Measurements from ENCODE around the gene OTOP2. TPM values are rescaled to one million over a fixed set of nuclear protein-coding genes. Genes with fewer than 3 reads are reported as not detected.

Gene OTOP2, protein sequence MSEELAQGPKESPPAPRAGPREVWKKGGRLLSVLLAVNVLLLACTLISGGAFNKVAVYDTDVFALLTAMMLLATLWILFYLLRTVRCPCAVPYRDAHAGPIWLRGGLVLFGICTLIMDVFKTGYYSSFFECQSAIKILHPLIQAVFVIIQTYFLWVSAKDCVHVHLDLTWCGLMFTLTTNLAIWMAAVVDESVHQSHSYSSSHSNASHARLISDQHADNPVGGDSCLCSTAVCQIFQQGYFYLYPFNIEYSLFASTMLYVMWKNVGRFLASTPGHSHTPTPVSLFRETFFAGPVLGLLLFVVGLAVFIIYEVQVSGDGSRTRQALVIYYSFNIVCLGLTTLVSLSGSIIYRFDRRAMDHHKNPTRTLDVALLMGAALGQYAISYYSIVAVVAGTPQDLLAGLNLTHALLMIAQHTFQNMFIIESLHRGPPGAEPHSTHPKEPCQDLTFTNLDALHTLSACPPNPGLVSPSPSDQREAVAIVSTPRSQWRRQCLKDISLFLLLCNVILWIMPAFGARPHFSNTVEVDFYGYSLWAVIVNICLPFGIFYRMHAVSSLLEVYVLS
- 0.08 to 0.10 TPM in 2 of 5 replicates, not detected in the others for total RNA-seq (2022; extraction: Qiagen RNA extraction)

DNA sequence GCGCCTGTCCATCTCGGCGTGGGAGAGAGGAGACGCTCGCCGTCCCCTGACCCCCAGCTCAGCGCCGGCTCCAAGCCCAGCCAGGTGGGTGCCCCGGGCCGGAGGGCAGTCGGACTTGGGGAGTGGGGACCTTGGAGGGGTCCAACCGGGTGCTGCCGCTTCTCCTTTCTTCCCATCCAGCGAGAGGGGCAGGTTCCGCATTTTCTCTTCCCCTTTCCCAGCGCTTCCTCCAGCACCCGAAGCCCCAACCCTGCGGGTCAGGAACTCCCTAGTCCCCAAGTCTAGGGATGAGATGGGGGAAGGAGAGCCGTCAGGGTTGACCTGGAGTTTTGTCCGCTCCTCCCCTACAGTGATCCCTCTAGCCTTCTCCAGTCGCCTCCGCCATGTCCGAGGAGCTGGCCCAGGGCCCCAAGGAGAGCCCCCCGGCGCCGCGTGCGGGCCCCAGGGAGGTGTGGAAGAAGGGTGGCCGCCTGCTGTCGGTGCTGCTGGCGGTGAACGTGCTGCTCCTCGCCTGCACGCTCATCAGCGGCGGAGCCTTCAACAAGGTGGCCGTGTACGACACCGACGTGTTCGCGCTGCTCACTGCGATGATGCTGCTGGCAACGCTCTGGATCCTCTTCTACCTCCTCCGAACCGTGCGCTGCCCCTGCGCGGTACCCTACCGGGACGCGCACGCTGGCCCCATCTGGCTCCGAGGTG is at the start of gene OTOP2:
TSS of gene OTOP2 (plus strand) at position 24 of the 699 bp plus-strand sequence. CDS start at position 384, 360 bp downstream.

DNA sequence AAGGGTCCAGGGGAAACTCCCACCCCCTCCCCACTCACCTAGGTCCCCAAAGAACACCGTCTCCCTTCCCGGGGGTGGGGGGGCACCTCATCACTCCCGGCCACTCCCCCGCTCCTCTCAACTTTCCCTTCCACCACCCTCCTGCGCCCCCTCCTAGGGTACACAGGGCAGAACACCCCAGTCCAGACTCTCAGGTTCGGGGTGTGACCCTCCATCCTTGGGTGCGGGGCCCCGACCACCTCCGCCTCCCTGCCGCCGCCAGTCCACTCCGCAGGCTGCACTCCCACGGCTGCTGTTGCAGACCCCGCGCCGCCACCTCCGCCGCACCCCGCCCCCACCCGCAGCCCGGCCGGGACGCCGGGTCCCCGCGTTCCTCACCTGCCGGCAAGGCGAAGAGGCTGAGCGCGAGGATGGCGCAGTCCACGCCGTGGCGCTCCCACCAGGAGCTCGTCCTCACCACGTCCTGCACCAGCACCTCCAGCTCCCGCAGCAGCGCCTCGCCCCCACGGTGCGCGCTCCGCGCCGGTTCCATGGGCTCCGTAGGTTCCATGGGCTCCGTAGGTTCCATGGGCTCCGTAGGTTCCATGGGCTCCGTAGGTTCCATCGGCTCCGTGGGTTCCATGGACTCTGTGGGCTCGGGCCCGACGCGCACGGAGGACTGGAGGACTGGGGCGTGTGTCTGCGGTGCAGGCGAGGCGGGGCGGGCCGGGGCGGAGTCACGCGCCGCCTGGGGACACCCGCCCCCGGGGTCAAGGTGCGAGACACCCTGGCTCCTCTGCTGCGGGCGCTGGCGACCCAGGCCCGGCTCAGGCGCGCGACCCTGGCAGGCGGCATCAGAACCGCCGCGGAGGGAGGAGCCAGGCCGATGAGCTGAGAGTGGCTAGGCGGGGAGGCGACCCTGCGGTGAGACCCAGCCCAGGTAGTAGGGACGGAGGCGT is 30.8 kb upstream of the OTOP2 start, which contains the start of gene FADS6:
TSS of gene FADS6 (minus strand) at position 660 of the 938 bp plus-strand sequence. CDS start at position 622, 38 bp downstream.

DNA sequence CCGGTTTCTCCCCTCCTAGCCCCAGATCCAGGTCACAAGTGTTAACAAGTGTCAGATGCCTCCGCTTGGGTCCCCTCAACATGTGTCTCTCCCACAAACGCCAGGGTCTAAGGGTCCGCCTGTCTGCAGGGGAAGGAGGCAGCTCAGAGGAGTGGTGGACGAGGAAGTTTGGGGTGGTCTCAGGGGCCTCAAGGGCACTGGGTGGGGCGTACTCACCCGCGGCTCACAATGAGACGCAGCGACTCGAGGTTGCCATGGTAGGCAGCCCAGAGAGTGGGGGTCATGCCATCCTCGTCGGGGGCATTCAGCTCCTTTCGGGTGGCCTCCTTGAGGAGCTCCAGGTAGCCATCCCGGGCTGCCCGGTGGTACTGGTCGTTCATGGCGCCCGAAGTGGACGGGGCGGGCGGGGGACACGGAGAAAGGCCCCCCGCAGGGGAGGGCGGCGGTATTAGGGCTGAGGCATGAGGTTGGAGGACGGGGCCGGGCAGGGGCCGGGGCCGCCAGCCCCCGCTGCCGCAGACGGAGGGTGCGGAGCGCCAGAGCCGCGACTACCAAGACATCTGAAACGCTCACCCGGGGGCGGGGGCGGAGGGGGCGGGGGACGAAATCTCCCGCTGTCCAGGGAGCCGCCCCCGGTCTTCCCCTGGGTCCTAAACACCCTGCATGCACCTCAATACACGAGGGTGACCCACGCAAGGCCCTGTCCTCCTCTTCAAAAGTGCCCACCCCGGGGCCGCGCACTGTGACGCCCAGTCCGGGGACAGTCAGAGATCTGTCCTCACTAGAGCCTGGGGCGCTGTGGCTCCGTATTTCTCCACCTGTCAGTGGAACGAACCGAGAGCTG is 1.2 kb upstream of the OTOP2 start, which contains the start of gene USH1G:
TSS of gene USH1G (minus strand) at position 562 of the 844 bp plus-strand sequence. CDS start at position 380, 182 bp downstream.

DNA sequence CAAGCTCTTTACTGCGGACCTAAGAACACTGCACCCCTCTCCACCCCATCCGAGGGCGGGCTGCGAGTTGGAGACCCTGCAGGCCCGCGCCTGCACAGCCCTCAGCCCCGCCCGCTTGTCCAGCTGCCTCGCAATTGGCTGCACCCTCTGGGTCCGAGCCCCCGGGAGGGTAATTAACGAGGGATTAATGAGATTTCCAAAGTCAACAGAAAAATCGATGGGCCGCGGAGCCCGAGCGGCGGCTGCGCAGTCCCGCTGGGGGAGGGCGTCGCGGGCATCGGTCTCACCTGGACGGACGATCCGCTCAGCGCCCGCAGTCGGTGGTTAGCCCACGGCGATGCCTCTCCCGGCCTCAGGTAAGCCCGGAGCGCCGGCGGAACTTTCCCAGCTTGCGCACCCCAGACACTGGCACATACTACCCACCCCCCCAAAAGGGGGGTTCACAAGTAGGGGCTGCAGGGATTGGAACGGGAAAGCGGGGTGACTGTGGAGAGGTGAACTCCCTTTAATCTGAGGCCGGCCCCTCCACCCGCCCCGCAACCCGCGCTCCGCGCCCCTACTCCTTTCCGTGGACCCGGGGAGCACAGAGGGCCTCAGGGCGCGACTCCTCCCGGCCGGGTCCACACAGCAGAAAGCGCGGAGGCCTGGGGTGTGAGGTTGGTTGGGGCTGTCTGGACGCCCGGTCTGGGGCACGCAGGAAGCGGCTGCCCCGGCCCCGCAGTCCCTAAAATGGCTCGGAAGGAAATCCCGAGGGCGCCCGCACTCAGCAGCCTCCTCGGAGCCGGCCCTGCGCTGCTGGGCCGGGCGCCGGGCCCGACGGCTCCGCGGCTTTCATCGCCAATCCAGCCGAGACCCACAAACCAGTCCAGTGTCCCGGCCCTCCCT is 11.8 kb downstream of the OTOP2 start, which contains the start of gene OTOP3:
TSS of gene OTOP3 (plus strand) at position 314 of the 885 bp plus-strand sequence. CDS start at position 338, 24 bp downstream.

DNA sequence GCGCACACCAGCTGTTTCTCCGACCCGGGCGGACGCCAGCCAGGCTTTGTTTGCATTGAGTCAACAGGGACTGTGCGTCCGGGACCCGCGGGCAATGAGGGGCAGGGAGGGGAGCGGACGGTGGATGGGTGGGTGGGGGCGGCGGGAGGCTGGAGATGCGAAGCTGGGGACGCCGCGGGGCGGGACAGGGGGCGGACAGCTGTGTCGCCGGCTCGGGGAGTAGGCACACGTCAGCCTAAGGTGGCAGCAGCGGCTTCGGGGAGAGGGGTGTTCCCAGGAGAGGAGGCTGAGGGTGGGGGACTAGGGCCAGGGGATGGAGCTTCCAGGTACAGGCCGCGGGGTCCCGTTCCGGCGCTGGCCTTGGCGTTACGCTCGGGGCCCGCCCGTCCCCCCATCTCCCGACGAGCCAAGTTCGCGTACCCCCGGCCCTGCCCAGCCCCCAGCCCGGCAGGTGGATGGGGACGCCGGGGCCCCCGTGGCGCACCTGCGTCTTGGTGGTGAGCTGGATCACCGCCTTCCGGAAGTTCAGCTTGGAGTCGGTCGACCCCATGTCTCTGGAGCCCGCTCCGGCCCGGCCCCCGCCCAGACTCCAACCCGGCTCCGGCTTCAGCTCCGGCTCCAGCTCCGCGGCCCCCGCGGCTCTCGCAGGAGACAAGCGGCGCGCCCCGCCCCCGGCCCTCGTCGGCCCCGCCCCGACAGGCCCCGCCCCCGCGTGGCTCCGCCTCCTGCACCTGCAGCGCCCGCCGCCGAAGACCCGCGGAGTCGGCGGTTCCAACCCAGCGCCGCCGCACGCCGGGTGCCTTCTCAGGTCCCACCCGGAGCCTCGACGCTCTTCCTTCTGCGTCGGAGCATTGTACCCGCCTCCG is 48.3 kb downstream of the OTOP2 start, which contains the start of gene HID1:
TSS of gene HID1 (minus strand) at position 653 of the 866 bp plus-strand sequence. CDS start at position 550, 103 bp downstream.

Other genes starting within 250 kb of the OTOP2 start
- not detected in 5 replicates for gene CD300LF, start 211.3 kb upstream of the OTOP2 start, total RNA-seq (2022; extraction: Qiagen RNA extraction)
- 0.81 to 1.8 TPM (median 1.1 TPM) in 5 replicates for gene RAB37, start 187.0 kb upstream of the OTOP2 start, total RNA-seq (2022; extraction: Qiagen RNA extraction)
- 34.4 to 43.9 TPM (median 41.5 TPM) in 5 replicates for gene NHERF1, start 175.6 kb upstream of the OTOP2 start, total RNA-seq (2022; extraction: Qiagen RNA extraction)
- gene NAT9, start 147.9 kb upstream of the OTOP2 start, total RNA-seq (2022; extraction: Qiagen RNA extraction): 49.2 to 57.5 TPM (median 55.3 TPM) in 5 replicates
- 0.16 to 0.65 TPM (median 0.23 TPM) in 5 replicates for gene GRIN2C, start 64.4 kb upstream of the OTOP2 start, total RNA-seq (2022; extraction: Qiagen RNA extraction)
- gene FDXR, start 51.3 kb upstream of the OTOP2 start, total RNA-seq (2022; extraction: Qiagen RNA extraction): 47.2 to 74.4 TPM (median 64.0 TPM) in 5 replicates
- gene FADS6, start 30.6 kb upstream of the OTOP2 start, total RNA-seq (2022; extraction: Qiagen RNA extraction): not detected in 5 replicates
- gene USH1G, start 1.0 kb upstream of the OTOP2 start, total RNA-seq (2022; extraction: Qiagen RNA extraction): 0.07 to 0.12 TPM (median 0.09 TPM) in 5 replicates
- gene OTOP3, start 11.6 kb downstream of the OTOP2 start, total RNA-seq (2022; extraction: Qiagen RNA extraction): not detected in 5 replicates
- gene HID1, start 48.5 kb downstream of the OTOP2 start, total RNA-seq (2022; extraction: Qiagen RNA extraction): 10.4 to 15.2 TPM (median 13.9 TPM) in 5 replicates
- gene CDR2L, start 63.4 kb downstream of the OTOP2 start, total RNA-seq (2022; extraction: Qiagen RNA extraction): 57.0 to 76.4 TPM (median 74.4 TPM) in 5 replicates
- 74.6 to 83.6 TPM (median 77.6 TPM) in 5 replicates for gene MRPL58, start 88.4 kb downstream of the OTOP2 start, total RNA-seq (2022; extraction: Qiagen RNA extraction)
- gene ATP5PD, start 122.7 kb downstream of the OTOP2 start, total RNA-seq (2022; extraction: Qiagen RNA extraction): 461 to 610 TPM (median 475 TPM) in 5 replicates
- gene KCTD2, start 123.0 kb downstream of the OTOP2 start, total RNA-seq (2022; extraction: Qiagen RNA extraction): 29.0 to 32.7 TPM (median 31.2 TPM) in 5 replicates
- gene SLC16A5, start 163.7 kb downstream of the OTOP2 start, total RNA-seq (2022; extraction: Qiagen RNA extraction): 22.0 to 35.0 TPM (median 31.0 TPM) in 5 replicates
- 15.8 to 20.6 TPM (median 17.5 TPM) in 5 replicates for gene ARMC7, start 185.7 kb downstream of the OTOP2 start, total RNA-seq (2022; extraction: Qiagen RNA extraction)
- gene NT5C, start 207.5 kb downstream of the OTOP2 start, total RNA-seq (2022; extraction: Qiagen RNA extraction): 86.4 to 137 TPM (median 131 TPM) in 5 replicates
- gene JPT1, start 230.2 kb downstream of the OTOP2 start, total RNA-seq (2022; extraction: Qiagen RNA extraction): 721 to 863 TPM (median 776 TPM) in 5 replicates